K562 (cell line): Measurements from ENCODE around the gene ERAP2. TPM values are rescaled to one million over a fixed set of nuclear protein-coding genes. Genes with fewer than 3 reads are reported as not detected.
A peak's percentile ranks its signal among the peaks of the same experiment; 100 is the strongest.

Experiments used
- ATAC-seq: fragments of 200-7000 bp; cut with Tn5 transposase; 3 replicates; pipeline ENCODE4 v1.9.1; 2020; ENCODE audit warnings: moderate library complexity
- BruUV-seq: library from RNA; stranded (reverse); fragments of 400-500 nt; replicated peaks from 2 replicates; lab custom pipeline; 2021; lab: Mats Ljungman, UMichigan
- CTCF ChIA-PET: fragments of 300-600 bp; formaldehyde crosslinking; extraction: SDS; loops from one replicate; lab custom pipeline; 2021; ENCODE audit warnings: low intra/inter-chr PET ratio; lab: Yijun Ruan, JAX
- POLR2A ChIA-PET: fragments of 300-600, 350-650 bp; sonication (Branson Sonifier 250); formaldehyde crosslinking; extraction: SDS; loops from one replicate; lab custom pipeline; 2021; ENCODE audit warnings: antibody characterized with exemption, inconsistent platforms; lab: Yijun Ruan, JAX
- DNase-seq, 4 experiments: peaks; one replicate each; pipeline versions ENCODE4 v3.0.0 to v3.0.0-alpha.2; 2011 to 2018; ENCODE audit warnings: low spot score in 3 of 4, mixed read lengths in 3 of 4; ENCODE audit errors: extremely low read depth in 1 of 4
- FAIRE-seq: peaks from 2 replicates; lab custom pipeline; 2011; peaks lifted over from hg19 to GRCh38; lab: Jason Lieb, UNC
- H2AFZ ChIP-seq: 2 replicates; pipeline ENCODE4 v1.6.0; 2011; ENCODE audit warnings: low read depth, low read length, control low read depth, inconsistent platforms
- H3K27ac ChIP-seq: fragments of 200-600 bp; 3 replicates; pipeline ENCODE4 v1.8.0; 2011; ENCODE audit warnings: low read depth, mild to moderate bottlenecking, control low read depth, inconsistent platforms, low read length, moderate library complexity, mixed read lengths; ENCODE audit errors: extremely low read depth
- H3K27me3 ChIP-seq, 2 experiments: fragments of 300-600 bp in 1 of 2; 2 replicates in 1 of 2; 3 replicates in 1 of 2; pipeline versions ENCODE4 v1.6.0 to v1.8.0; 2011; ENCODE audit warnings: inconsistent platforms in 2 of 2, low read length in 2 of 2, mild to moderate bottlenecking in 1 of 2, mixed read lengths in 1 of 2, moderate library complexity in 1 of 2; ENCODE audit not compliant: control insufficient read depth in 2 of 2, insufficient read depth in 2 of 2
- H3K36me3 ChIP-seq: fragments of 300-600 bp; 3 replicates; pipeline ENCODE4 v1.8.0; 2011; ENCODE audit warnings: mild to moderate bottlenecking, low read length, inconsistent platforms; ENCODE audit not compliant: control insufficient read depth, insufficient read depth
- H3K4me1 ChIP-seq, 2 experiments: fragments of 200-600 bp in 1 of 2; replicated peaks in 1 of 2; 2 replicates in 1 of 2; 3 replicates in 1 of 2; pipeline versions ENCODE4 v1.5.1 to v1.8.0; 2011; ENCODE audit warnings: inconsistent platforms in 2 of 2, low read length in 2 of 2, mild to moderate bottlenecking in 1 of 2, mixed read lengths in 1 of 2, moderate library complexity in 1 of 2; ENCODE audit not compliant: control insufficient read depth in 2 of 2, insufficient read depth in 2 of 2
- H3K4me2 ChIP-seq: 2 replicates; pipeline ENCODE4 v1.6.1; 2011; ENCODE audit warnings: low read length, control low read depth, inconsistent platforms, mixed read lengths; ENCODE audit not compliant: insufficient read depth
- H3K4me3 ChIP-seq: fragments of 200-600 bp; sonication (generic), shearing (Covaris generic); 2 replicates; pipeline ENCODE4 v1.5.1; 2016; ENCODE audit warnings: control low read depth, inconsistent platforms
- H3K79me2 ChIP-seq: fragments of 200-600 bp; 3 replicates; pipeline ENCODE4 v1.8.0; 2011; ENCODE audit warnings: low read length, inconsistent platforms; ENCODE audit not compliant: control insufficient read depth, insufficient read depth
- H3K9ac ChIP-seq, 2 experiments: 2 replicates each; pipeline versions ENCODE4 v1.6.0 to v1.6.1; 2011; ENCODE audit warnings: low read depth in 2 of 2, low read length in 2 of 2, control low read depth in 1 of 2, inconsistent platforms in 1 of 2, mild to moderate bottlenecking in 1 of 2, mixed read lengths in 1 of 2; ENCODE audit not compliant: insufficient read depth in 1 of 2
- H3K9me1 ChIP-seq: one replicate; pipeline ENCODE4 v1.6.0; 2011; ENCODE audit warnings: inconsistent platforms, mild to moderate bottlenecking, low read length, moderate library complexity; ENCODE audit not compliant: control insufficient read depth, insufficient read depth
- H3K9me3 ChIP-seq: replicated peaks from 2 replicates; pipeline ENCODE4 v1.5.1; 2011; ENCODE audit warnings: low read depth, low read length, inconsistent platforms; ENCODE audit not compliant: control insufficient read depth, insufficient read depth
- H4K20me1 ChIP-seq: replicated peaks from 2 replicates; pipeline ENCODE4 v1.6.1; 2011; ENCODE audit warnings: low read length, inconsistent platforms, mixed read lengths; ENCODE audit not compliant: control insufficient read depth, insufficient read depth
- FOXJ2 ChIP-seq: fragments of 200-800 bp; sonication (Bioruptor generic); IDR thresholded peaks from 2 replicates; pipeline ENCODE4 v1.6.1; 2016; ENCODE audit warnings: missing genetic modification characterization, missing compliant biosample characterization
- HINFP ChIP-seq: fragments of 450-650 bp; conservative IDR thresholded peaks from 2 replicates; pipeline ENCODE4 v1.6.1; 2016; ENCODE audit warnings: missing genetic modification characterization, low read depth, mild to moderate bottlenecking, control low read depth, missing compliant biosample characterization
- JUN ChIP-seq, 2 experiments: sonication (generic) in 1 of 2; formaldehyde crosslinking in 1 of 2; IDR thresholded peaks; 2 replicates each; pipeline versions ENCODE4 v1.6.1 to v1.8.0; 2012 to 2022; ENCODE audit warnings: borderline replicate concordance in 2 of 2, mild to moderate bottlenecking in 2 of 2, improper control_type of control experiment in 1 of 2, low read depth in 1 of 2, low read length in 1 of 2, missing genetic modification reagents in 1 of 2
- MEF2A ChIP-seq: IDR thresholded peaks from 2 replicates; pipeline ENCODE4 v1.6.1; 2011; ENCODE audit warnings: low read depth, mild to moderate bottlenecking, low read length, moderate library complexity; ENCODE audit not compliant: control insufficient read depth
- MIER1 ChIP-seq: fragments of 450-650 bp; IDR thresholded peaks from 2 replicates; pipeline ENCODE4 v1.6.1; 2016; ENCODE audit warnings: antibody characterized with exemption, mild to moderate bottlenecking, low read depth
- PHB ChIP-seq: fragments of 250-450 bp; sonication (Bioruptor Pico); IDR thresholded peaks from 2 replicates; pipeline ENCODE4 v1.5.0; 2021
- POLR2B ChIP-seq: fragments of 450-650 bp; IDR thresholded peaks from 2 replicates; pipeline ENCODE4 v1.6.1; 2018; ENCODE audit warnings: low read depth; ENCODE audit not compliant: partially characterized antibody
- PRPF4 ChIP-seq: fragments of 200-400 bp; formaldehyde crosslinking; IDR thresholded peaks from one replicate; pipeline ENCODE4 v1.6.1; 2017; ENCODE audit warnings: low read length, low read depth, mild to moderate bottlenecking; ENCODE audit not compliant: insufficient read depth, poor library complexity, severe bottlenecking
- SP1 ChIP-seq: sonication (generic); formaldehyde crosslinking; IDR thresholded peaks from 2 replicates; pipeline ENCODE4 v1.8.1; 2022; ENCODE audit warnings: mild to moderate bottlenecking, missing genetic modification reagents
- STAG1 ChIP-seq: sonication (generic); formaldehyde crosslinking; IDR thresholded peaks from 2 replicates; pipeline ENCODE4 v1.5.0; 2020; ENCODE audit warnings: missing genetic modification reagents, borderline replicate concordance
- STAT5A ChIP-seq: IDR thresholded peaks from 2 replicates; pipeline ENCODE4 v1.6.1; 2012; ENCODE audit warnings: low read length, inconsistent platforms, borderline replicate concordance
- TAF9B ChIP-seq: fragments of 450-650 bp; IDR thresholded peaks from 2 replicates; pipeline ENCODE4 v1.6.1; 2018; ENCODE audit warnings: mild to moderate bottlenecking; ENCODE audit not compliant: partially characterized antibody
- XRCC5 ChIP-seq: fragments of 200-400 bp; formaldehyde crosslinking; IDR thresholded peaks from 2 replicates; pipeline ENCODE4 v1.6.1; 2017; ENCODE audit warnings: low read depth, mild to moderate bottlenecking, low read length
- WGBS: fragments of 100-300 bp; shearing (Covaris generic); methylation state at CpG from one replicate; pipeline ENCODE4 v1.1.6; 2016; ENCODE audit warnings: low coverage, mixed read lengths; ENCODE audit not compliant: insufficient coverage; ENCODE audit errors: missing lambda C conversion rate; 5-methylcytosine and 5-hydroxymethylcytosine counted together
- in situ Hi-C: fragments of 300-500 bp; cut with MboI; formaldehyde crosslinking; loops from 4 replicates; pipeline ENCODE4 v1.15.0; 2018; ENCODE audit warnings: inconsistent platforms, mixed read lengths
- intact Hi-C: fragments of 100-400 bp; cut with micrococcal nuclease; formaldehyde crosslinking; loops from 2 replicates; pipeline ENCODE4 v1.14.2; 2022
- polyA plus RNA-seq, 8 experiments: library from polyadenylated mRNA; depleted of rRNA in 4 of 8; stranded (reverse) in 5 of 8; unstranded in 3 of 8; fragments of >200 nt; fragmentation: Nextera tagmentation in 2 of 8; fragmentation: Illumina TruSeq in 1 of 8; extraction: Ambion mirVana in 2 of 8; extraction: Trizol in 1 of 8; gene quantifications; 2 replicates each; pipeline versions ENCODE4 v1.2.1 to v1.2.3, GENCODE V29; 2011 to 2014; ENCODE audit warnings: inconsistent platforms in 1 of 8, missing spikeins in 1 of 8
- total RNA-seq, 7 experiments: library from RNA; depleted of rRNA in 6 of 7; stranded (reverse); fragments of >200 nt in 6 of 7; fragmentation: Illumina TruSeq in 2 of 7; extraction: Trizol in 2 of 7; gene quantifications; 2 replicates each; pipeline versions ENCODE4 v1.2.1 to v1.2.3, GENCODE V29; 2011 to 2021; ENCODE audit warnings: low replicate concordance in 1 of 7
- TF ChIP-seq, protein P1 (sequence below): fragments of 450-650 bp; IDR thresholded peaks from 2 replicates; pipeline ENCODE4 v1.6.1; 2016; ENCODE audit warnings: low read depth

The ERAP2 gene
- total and polyA plus RNA-seq, 9 of the 15 experiments (the other 6 are each of a cell fraction or from before 2014, with no cell fraction given) = 0.93 to 4.0 (median 2.1) TPM

DNA sequence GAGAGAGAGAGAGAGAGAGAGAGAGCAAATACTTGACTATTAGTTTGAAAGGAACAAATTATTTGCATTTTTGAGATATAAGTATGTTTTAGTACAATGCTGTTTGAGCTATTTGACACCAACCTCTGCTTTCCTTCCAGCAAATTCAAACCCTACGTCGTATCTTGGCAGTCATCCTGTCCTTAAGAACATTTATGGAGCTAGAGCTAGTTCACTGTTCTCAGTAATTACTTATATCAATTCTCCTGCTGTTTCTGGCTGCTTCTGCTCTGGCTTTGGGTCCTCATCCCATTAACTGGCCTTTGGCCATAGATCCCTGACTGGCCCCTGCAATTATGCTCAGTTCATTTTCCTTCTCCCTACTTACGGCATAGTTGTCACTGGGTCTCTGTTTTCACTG lies 19.9 kb upstream of the ERAP2 start:
- ATAC-seq = no peak
- intact Hi-C loops (no loop called here), in situ Hi-C loops (no loop called here)
- no peak overlapping the region for H3K9ac ChIP-seq
- CTCF ChIA-PET = no interaction called here
- no peaks in the 10 kb centered on the region for H3K9me3 ChIP-seq
- no peaks in the 10 kb centered on the region for H3K27me3 ChIP-seq
- H3K9me1 ChIP-seq = no peaks in the 10 kb centered on the region
- H3K4me2 ChIP-seq = no peak overlapping the region
- no peaks in the 10 kb centered on the region for H4K20me1 ChIP-seq
- H3K4me3 ChIP-seq = no peak overlapping the region
- H3K79me2 ChIP-seq = no peaks in the 10 kb centered on the region
- DNase-seq = no peak
- no peak overlapping the region for H2AFZ ChIP-seq
- H3K36me3 ChIP-seq = no peaks in the 10 kb centered on the region
- H3K27ac ChIP-seq = no peak overlapping the region
- no peaks in the 10 kb centered on the region; a peak in 1 of 5 replicates for H3K4me1 ChIP-seq
- POLR2A ChIA-PET = interaction anchor here (0.5 to 0.7 kb wide), 2 partner anchors 13 to 30 kb away, joined by 3 read pairs; no protein-coding TSS in a partner anchor
- WGBS = 53% methylated on average over 3 of the region's 3 CpGs
- peak; percentile 19 for FAIRE-seq
- no TSS peak for BruUV-seq
- TF ChIP-seq XRCC5 (no peak), TAF9B (no peak), PRPF4 (no peak), JUN (IDR thresholded peaks at IDR 0.05; ENCODE audit: borderline replicate concordance, low read depth, low read length) (no peak), JUN (CRISPR knock-in tag; IDR thresholded peaks at IDR 0.05; ENCODE audit: borderline replicate concordance) (no peak), MEF2A (no peak), STAG1 (CRISPR knock-in tag) (no peak), STAT5A (no peak), MIER1 (no peak), SP1 (CRISPR knock-in tag) (no peak), PHB (CRISPR knock-in tag) (no peak), POLR2B (no peak), HINFP (tag) (no peak), FOXJ2 (tag) (no peak)
- TF ChIP-seq, protein P1, sequence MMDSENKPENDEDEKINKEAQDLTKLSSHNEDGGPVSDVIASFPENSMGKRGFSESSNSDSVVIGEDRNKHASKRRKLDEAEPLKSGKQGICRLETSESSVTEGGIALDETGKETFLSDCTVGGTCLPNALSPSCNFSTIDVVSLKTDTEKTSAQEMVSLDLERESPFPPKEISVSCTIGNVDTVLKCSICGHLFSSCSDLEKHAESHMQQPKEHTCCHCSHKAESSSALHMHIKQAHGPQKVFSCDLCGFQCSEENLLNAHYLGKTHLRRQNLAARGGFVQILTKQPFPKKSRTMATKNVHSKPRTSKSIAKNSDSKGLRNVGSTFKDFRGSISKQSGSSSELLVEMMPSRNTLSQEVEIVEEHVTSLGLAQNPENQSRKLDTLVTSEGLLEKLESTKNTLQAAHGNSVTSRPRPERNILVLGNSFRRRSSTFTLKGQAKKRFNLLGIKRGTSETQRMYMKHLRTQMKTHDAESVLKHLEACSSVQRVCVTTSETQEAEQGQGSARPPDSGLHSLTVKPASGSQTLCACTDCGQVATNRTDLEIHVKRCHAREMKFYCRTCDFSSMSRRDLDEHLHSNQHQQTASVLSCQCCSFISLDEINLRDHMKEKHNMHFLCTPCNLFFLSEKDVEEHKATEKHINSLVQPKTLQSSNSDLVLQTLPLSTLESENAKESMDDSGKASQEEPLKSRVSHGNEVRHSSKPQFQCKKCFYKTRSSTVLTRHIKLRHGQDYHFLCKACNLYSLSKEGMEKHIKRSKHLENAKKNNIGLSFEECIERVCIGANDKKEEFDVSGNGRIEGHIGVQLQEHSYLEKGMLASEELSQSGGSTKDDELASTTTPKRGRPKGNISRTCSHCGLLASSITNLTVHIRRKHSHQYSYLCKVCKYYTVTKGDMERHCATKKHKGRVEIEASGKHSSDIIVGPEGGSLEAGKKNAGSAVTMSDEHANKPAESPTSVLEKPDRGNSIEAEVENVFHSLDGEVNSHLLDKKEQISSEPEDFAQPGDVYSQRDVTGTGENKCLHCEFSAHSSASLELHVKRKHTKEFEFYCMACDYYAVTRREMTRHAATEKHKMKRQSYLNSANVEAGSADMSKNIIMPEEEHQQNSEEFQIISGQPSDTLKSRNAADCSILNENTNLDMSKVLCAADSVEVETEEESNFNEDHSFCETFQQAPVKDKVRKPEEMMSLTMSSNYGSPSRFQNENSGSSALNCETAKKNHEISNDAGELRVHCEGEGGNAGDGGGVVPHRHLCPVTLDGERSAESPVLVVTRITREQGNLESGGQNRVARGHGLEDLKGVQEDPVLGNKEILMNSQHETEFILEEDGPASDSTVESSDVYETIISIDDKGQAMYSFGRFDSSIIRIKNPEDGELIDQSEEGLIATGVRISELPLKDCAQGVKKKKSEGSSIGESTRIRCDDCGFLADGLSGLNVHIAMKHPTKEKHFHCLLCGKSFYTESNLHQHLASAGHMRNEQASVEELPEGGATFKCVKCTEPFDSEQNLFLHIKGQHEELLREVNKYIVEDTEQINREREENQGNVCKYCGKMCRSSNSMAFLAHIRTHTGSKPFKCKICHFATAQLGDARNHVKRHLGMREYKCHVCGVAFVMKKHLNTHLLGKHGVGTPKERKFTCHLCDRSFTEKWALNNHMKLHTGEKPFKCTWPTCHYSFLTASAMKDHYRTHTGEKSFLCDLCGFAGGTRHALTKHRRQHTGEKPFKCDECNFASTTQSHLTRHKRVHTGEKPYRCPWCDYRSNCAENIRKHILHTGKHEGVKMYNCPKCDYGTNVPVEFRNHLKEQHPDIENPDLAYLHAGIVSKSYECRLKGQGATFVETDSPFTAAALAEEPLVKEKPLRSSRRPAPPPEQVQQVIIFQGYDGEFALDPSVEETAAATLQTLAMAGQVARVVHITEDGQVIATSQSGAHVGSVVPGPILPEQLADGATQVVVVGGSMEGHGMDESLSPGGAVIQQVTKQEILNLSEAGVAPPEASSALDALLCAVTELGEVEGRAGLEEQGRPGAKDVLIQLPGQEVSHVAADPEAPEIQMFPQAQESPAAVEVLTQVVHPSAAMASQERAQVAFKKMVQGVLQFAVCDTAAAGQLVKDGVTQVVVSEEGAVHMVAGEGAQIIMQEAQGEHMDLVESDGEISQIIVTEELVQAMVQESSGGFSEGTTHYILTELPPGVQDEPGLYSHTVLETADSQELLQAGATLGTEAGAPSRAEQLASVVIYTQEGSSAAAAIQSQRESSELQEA = no peak
